NCI-H1694 treated with DMSO at 0.1 percent for 48 hours (cell line): Measurements from ENCODE around the gene LASP1NB.
"Not testable (repeated sequence)": the region's sequence is repeated elsewhere in the genome, so short reads cannot be mapped to it uniquely, and the experiment has no call there.

ENCODE experiments used
- DNase-seq: peaks from one replicate; lab custom pipeline; 2025; lab: John Stamatoyannopoulos, UW

LASP1NB gene

GRCh38 chr17:38897176-38897575 is 28.2 kb upstream of the LASP1NB start:
- no peak for DNase-seq

- DNase-seq: no peak
These were observed 27.6 kb upstream of the LASP1NB start for GRCh38 chr17:38897671-38898290.

- DNase-seq: no peak
These were observed 27.1 kb upstream of the LASP1NB start for GRCh38 chr17:38898291-38898679.

GRCh38 chr17:38898812-38899348 is 26.5 kb upstream of the LASP1NB start:
- no peak for DNase-seq

- no peak for DNase-seq
These were observed 26.0 kb upstream of the LASP1NB start for GRCh38 chr17:38899421-38899820.

GRCh38 chr17:38900978-38901656 is 24.3 kb upstream of the LASP1NB start:
- no peak for DNase-seq

GRCh38 chr17:38903404-38903803 is 22.0 kb upstream of the LASP1NB start:
- DNase-seq: no peak

GRCh38 chr17:38904892-38905291 is 20.5 kb upstream of the LASP1NB start:
- no peak for DNase-seq

GRCh38 chr17:38905375-38905774 is 20.0 kb upstream of the LASP1NB start:
- no peak for DNase-seq

GRCh38 chr17:38906460-38907228 is 18.8 kb upstream of the LASP1NB start:
- no peak for DNase-seq

GRCh38 chr17:38907930-38908675 is 17.3 kb upstream of the LASP1NB start:
- no peak for DNase-seq

- no peak for DNase-seq
These were observed 16.7 kb upstream of the LASP1NB start for GRCh38 chr17:38908676-38909181.

- DNase-seq: no peak
These were observed 15.1 kb upstream of the LASP1NB start for GRCh38 chr17:38910325-38910724.

GRCh38 chr17:38911081-38911730 is 14.2 kb upstream of the LASP1NB start:
- no peak for DNase-seq

GRCh38 chr17:38911731-38912081 is 13.7 kb upstream of the LASP1NB start:
- DNase-seq: not testable (repeated sequence)

- no peak for DNase-seq
These were observed 13.1 kb upstream of the LASP1NB start for GRCh38 chr17:38912221-38912813.

- no peak for DNase-seq
These were observed 10.4 kb upstream of the LASP1NB start for GRCh38 chr17:38914741-38915638.

- DNase-seq: no peak
These were observed 9.8 kb upstream of the LASP1NB start for GRCh38 chr17:38915639-38915995.

- DNase-seq: no peak
These were observed 8.6 kb upstream of the LASP1NB start for GRCh38 chr17:38916771-38917170.

GRCh38 chr17:38917259-38917658 is 8.2 kb upstream of the LASP1NB start:
- DNase-seq: no peak
